VCaP (cell line): ENCODE results near the gene NEK5.

Source experiments
- H3K27ac ChIP-seq: fragments of 450-650 bp; 2 replicates; pipeline ENCODE4 v1.5.1; 2017
- TF ChIP-seq, protein P1 (sequence below): fragments of 450-650 bp; conservative IDR thresholded peaks from 2 replicates; pipeline ENCODE4 v1.5.1; 2017; ENCODE audit warnings: mild to moderate bottlenecking, moderate library complexity

NEK5 gene

DNA sequence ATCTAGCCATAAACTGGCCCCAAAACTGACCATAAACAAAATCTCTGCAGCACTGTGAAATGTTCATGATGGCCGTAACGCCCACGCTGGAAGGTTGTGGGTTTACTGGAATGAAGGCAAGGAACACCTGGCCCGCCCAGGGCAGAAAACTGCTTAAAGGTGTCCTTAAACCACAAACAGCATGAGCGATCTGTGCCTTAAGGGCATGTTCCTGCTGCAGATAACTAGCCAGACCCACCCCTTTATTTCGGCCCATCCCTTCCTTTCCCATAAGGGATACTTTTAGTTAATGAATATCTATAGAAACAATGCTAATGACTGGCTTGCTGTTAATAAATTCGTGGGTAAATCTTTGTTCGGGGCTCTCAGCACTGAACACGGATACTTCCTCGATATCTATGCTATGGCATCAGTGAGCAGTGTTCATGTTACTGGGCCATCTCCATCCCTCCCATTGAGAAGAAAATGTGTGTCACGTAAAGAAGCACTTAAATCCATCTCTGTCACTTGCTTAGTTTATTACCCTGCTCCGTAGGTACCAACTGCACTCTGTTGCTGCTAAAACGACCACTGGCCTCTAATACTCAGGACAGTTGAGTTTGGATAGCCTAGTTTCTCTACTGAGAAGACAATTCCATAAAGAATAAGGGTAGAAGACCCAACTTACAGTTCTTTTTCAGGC is 122.9 kb downstream of the NEK5 start:
- H3K27ac ChIP-seq: no peak overlapping the region
- TF ChIP-seq, protein P1, sequence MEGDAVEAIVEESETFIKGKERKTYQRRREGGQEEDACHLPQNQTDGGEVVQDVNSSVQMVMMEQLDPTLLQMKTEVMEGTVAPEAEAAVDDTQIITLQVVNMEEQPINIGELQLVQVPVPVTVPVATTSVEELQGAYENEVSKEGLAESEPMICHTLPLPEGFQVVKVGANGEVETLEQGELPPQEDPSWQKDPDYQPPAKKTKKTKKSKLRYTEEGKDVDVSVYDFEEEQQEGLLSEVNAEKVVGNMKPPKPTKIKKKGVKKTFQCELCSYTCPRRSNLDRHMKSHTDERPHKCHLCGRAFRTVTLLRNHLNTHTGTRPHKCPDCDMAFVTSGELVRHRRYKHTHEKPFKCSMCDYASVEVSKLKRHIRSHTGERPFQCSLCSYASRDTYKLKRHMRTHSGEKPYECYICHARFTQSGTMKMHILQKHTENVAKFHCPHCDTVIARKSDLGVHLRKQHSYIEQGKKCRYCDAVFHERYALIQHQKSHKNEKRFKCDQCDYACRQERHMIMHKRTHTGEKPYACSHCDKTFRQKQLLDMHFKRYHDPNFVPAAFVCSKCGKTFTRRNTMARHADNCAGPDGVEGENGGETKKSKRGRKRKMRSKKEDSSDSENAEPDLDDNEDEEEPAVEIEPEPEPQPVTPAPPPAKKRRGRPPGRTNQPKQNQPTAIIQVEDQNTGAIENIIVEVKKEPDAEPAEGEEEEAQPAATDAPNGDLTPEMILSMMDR: no peak

DNA sequence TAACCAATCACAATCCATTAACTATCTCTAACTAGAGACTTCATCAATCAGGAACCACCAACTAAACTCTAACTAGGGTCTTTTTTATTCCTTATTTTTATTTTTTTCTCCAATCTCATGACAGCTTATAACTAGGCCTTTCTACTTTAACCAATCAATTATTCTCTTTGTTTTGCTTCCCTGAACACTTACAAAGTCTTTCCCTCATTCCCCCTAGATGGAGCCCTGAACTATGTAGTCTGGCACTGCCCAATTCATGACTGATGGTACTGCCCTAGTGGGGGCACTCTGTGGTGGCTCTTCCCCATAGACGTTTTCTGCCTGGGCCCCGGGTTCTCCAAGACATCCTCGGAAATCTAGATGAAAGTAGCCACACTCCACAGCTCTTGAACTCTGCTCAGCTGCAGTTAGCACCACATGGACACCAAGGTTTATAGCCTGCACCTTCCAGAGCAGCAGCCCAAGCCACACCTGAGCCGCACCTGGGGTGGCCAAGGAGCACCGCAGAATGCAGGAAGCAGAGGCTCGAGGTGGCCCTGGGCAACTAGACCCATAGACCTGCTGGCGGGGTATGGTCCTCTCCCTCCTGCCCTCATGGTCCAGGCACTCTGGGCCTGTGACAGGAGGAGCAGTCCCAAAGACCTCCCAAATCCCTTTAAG is 124.2 kb downstream of the NEK5 start:
- peak overlapping the region; percentile 79 for H3K27ac ChIP-seq
- TF ChIP-seq, protein P1: no peak

DNA sequence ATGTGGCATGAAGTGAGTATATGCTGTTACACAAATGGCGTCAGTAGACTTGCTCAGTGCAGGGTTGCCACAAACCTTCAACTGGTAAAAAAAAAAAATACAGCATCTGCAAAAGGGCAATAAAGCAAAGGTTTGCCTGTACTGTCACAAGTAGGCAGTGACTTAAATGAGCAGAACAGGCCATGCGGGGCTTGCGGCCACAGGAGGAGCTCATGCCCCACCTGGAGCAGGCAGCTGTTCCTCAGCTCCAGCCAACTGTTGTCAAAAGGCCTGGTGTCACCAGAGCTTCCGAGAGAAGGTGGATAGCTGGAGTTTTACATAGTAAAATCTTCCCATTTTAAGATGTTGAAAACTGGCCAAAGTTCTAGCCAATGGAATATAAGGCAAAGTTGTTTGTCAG is 125.3 kb downstream of the NEK5 start:
- peak overlapping the region; percentile 79 for H3K27ac ChIP-seq
- TF ChIP-seq, protein P1: no peak; the same call in 1 of the 2 replicates

DNA sequence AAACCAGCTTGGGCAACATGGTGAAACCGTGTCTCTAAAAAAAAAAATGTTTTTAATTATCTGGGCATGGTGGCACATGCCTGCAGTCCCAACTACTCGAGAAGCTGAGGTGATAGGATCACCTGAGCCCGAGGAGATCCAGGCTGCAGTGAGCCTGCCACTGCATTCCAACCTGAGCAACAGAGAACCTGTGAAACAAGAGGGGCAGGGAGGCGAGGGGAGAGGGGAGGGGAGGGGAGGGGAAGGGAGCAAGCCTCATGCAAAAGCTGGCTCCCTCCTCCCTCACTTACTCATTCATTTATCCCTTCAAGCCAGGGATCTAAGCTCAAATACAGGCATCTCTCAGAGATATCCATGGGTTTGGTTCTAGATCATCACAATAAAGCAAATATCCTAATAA is 126.5 kb downstream of the NEK5 start:
- peak overlapping the region; percentile 79 for H3K27ac ChIP-seq
- TF ChIP-seq, protein P1: no peak

DNA sequence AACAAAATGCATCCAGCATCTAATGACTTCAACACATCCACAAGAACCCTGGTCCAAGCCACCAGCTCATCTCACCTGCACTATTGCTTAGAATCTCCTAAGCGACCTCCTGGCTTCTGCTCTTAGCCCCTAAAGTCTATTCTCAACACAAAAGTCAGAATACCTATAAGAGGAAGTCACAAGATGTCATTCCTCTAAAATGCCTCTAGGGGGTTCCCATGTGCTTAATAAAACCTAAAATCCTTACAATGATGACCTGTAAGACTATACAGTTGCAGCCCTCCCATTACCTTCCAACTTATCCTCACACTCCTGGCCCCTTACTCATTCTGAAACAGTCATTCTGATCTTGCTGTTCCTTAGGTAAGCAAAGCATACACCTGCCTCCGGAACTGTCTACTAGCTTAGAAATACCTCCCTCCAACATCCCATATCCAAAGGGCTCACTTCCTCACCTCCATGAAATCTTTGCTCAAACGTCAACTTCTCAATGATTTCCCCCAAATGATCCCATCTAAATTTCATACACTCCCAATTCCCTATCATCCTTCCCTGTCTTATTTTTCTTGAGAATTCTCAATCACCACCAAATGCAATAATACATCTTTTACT is 127.6 kb downstream of the NEK5 start:
- H3K27ac ChIP-seq: peak overlapping the region; percentile 92
- TF ChIP-seq, protein P1: peak; percentile 73

DNA sequence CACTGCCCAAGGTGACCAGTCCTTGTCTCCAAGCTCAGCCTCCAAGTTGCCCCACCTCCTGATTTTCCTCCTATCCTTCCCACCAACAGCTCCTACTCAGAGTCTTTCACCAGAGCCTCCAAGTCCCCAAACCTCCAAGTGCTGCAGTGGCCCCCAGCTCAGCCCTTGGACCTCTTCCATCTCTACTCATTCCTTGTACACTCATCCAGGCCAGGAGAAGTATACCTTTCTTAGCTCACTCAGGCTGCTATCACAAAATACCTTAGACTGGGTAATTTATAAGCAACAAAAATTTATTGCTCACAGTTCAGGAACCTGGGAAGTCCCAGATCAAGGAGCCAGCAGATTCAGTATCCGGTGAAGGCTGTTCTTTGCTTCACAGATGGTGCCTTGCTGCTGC is 129.0 kb downstream of the NEK5 start:
- TF ChIP-seq, protein P1: no peak
- peak overlapping the region; percentile 92 for H3K27ac ChIP-seq

DNA sequence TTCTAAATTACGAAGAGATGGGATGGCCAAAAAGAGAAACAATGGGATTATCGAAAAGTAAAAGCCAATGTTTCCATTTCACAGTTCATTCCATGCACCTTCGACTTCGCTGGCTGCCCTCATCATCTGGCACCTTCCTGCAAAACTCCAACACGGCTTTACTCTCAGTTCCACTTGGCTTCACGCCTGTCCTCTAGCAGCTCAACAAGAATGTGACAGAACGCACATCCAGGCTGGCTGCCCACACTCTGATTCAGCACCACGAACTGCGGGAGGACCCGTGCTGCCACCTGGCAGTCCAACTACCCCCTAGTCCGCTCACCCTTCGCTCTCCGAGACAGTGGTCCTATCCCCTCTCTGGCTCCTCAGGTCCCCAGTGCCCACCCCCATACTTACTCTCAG is 129.4 kb downstream of the NEK5 start:
- H3K27ac ChIP-seq: peak overlapping the region; percentile 92
- TF ChIP-seq, protein P1: no peak
